Heart left ventricle (tissue), 16 donors: ENCODE data around the gene HPSE. TPM values are rescaled to one million over a fixed set of nuclear protein-coding genes. Genes with fewer than 3 reads are reported as not detected.
"Not testable (repeated sequence)": the region's sequence is repeated elsewhere in the genome, so short reads cannot be mapped to it uniquely, and the experiment has no call there.

ENCODE experiments used
- ATAC-seq, 4 donors: fragments of 200-7000 bp; cut with Tn5 transposase; one replicate each; pipeline ENCODE4 v1.9.1; 2020 to 2022; ENCODE audit warnings: moderate library complexity in 4 of 4, mild to moderate bottlenecking in 3 of 4, moderate number of reproducible peaks in 1 of 4
- DNase-seq, 5 donors: peaks; one replicate each; pipeline ENCODE4 v3.0.0-alpha.2; 2020
- H3K27ac ChIP-seq, 12 donors: fragments of 200-600 bp; sonication (generic) in 4 of 12; one replicate each; pipeline versions ENCODE4 v1.5.0 to v1.8.0; 2016 to 2022; ENCODE audit warnings: mild to moderate bottlenecking in 2 of 12
- H3K27me3 ChIP-seq, 9 donors: fragments of 200-600 bp; sonication (generic) in 2 of 9; one replicate each; pipeline versions ENCODE4 v1.5.1 to v1.8.0; 2016 to 2022; ENCODE audit warnings: mild to moderate bottlenecking in 3 of 9
- H3K36me3 ChIP-seq, 9 donors: fragments of 200-600 bp; sonication (generic) in 2 of 9; one replicate each; pipeline versions ENCODE4 v1.5.0 to v1.8.0; 2018 to 2022; ENCODE audit warnings: mild to moderate bottlenecking in 2 of 9
- H3K4me1 ChIP-seq, 12 donors: fragments of 200-600 bp; sonication (generic) in 4 of 12; one replicate each; pipeline versions ENCODE4 v1.5.0 to v1.8.0; 2016 to 2022; ENCODE audit warnings: mild to moderate bottlenecking in 3 of 12
- H3K4me3 ChIP-seq, 12 donors: fragments of 200-600 bp; sonication (generic) in 4 of 12; one replicate each; pipeline versions ENCODE4 v1.5.0 to v1.8.0; 2017 to 2022; ENCODE audit warnings: mild to moderate bottlenecking in 9 of 12, moderate library complexity in 4 of 12
- H3K9me3 ChIP-seq, 12 donors: fragments of 200-600 bp; sonication (generic) in 4 of 12; one replicate each; pipeline versions ENCODE4 v1.5.0 to v1.8.0; 2016 to 2022; ENCODE audit warnings: mild to moderate bottlenecking in 1 of 12
- CTCF ChIP-seq, 12 donors: fragments of 200-600 bp; sonication (generic) in 4 of 12; IDR thresholded peaks; one replicate each; pipeline versions ENCODE4 v1.5.0 to v1.8.0; 2018 to 2022; ENCODE audit warnings: antibody characterized with exemption in 12 of 12, mild to moderate bottlenecking in 5 of 12
- POLR2A ChIP-seq, 2 donors: fragments of 450-650 bp; IDR thresholded peaks; one replicate each; pipeline ENCODE4 v1.6.1; 2017; ENCODE audit warnings: antibody characterized with exemption in 2 of 2, mild to moderate bottlenecking in 2 of 2, moderate library complexity in 2 of 2
- WGBS, 4 donors: extraction: QIAGEN DNeasy Blood & Tissue Kit in 2 of 4; methylation state at CpG; one replicate each; pipeline versions ENCODE4 v1.1.5 to v1.1.7; 2013 to 2018; 5-methylcytosine and 5-hydroxymethylcytosine counted together
- intact Hi-C, 10 donors: fragments of 100-400 bp; cut with DNase I; formaldehyde crosslinking; loops; one replicate each; pipeline versions ENCODE4 v1.11.1 to v1.14.2; 2022
- polyA plus RNA-seq, 2 donors: library from polyadenylated mRNA; stranded (reverse); fragments of 200-250 nt; gene quantifications; one replicate each; pipeline ENCODE4 v1.2.3, GENCODE V29; 2013
- total RNA-seq, 9 donors: library from RNA; depleted of rRNA in 2 of 9; stranded (reverse); fragments of >200 nt in 2 of 9; fragmentation: NEBNext Ultra II Directional in 3 of 9; extraction: Animal tissue kit (Norgen Biotek cat#: 25700) in 3 of 9; gene quantifications; one replicate each; pipeline versions ENCODE4 v1.1.0 to v1.2.4, GENCODE V29; 2016 to 2023
- donor health status: ischemic (EF 13 %, LVEDD 7.1; RV severe dilation, severe dysfunction).
- donor health status: healthy with polysubstance abuse.
- donor health status: DM: no; HTN: yes; CAD: no.
- donor health status: DM: no; HTN: no; CAD: no.
- donor health status: ischemic (EF 25% LVEDD 6.9; RV normal size, moderate dysfunction).
- donor health status: ischemic (EF 25% LVEDD 5.7; RV mildly dilated, moderate dysfunction).
- donor health status: healthy.
- donor health status: DM: yes; HTN: yes; CAD: no.
- donor health status: ischemic (EF 35%, LVEDD 5.7; RV mildly dilated, moderate dysfunction).
- donor health status: nonischemic (EF 11% LVEDD 7.7; RV severe dilation, severe dysfunction).
- donor health status: DM: yes; HTN: yes; CAD: no.
- donor health status: PGD.
- donor health status: ischemic (EF 29% LVEDD 5.4; RV normal size, mild dysfunction).
- donor health status: nonischemic (EF 23%, LVEDD 6.1; RV moderate dilation, normal function).

Gene HPSE
- total and polyA plus RNA-seq, 11 donors, result 0.15 to 6.2 (median 0.65) TPM

- Histone ChIP-seq H3K4me3 (no peak overlapping the region), H3K27me3 (no peaks in the 10 kb centered on the region), H3K36me3 (peaks cover 0 to 18% (median 6%) of the 10 kb centered on the region in 9 donors), H3K4me1 (peaks cover 0 to 47% (median 8%) of the 10 kb centered on the region in 12 donors), H3K27ac (no peak overlapping the region), H3K9me3 (no peaks in the 10 kb centered on the region)
- DNase-seq (no peak), ATAC-seq (no peak)
- WGBS, 4 donors, result 78 to 84% (median 80%) methylated on average over 4 of the region's 4 CpGs
- intact Hi-C loops, result loop anchor here in 1 of 10 donors (10.0 kb wide), 2 partner anchors 173 to 387 kb away; partner anchors contain the start of genes HELQ, MRPS18C and SEC31A
- TF ChIP-seq CTCF (IDR thresholded peaks at IDR 0.05), result no peak
- no peak for TF ChIP-seq POLR2A (IDR thresholded peaks at IDR 0.05)
Observed at GRCh38 chr4:83281307-83281706, 53.3 kb downstream of the HPSE start.

- no peaks in the 10 kb centered on the region for H3K27me3 ChIP-seq
- peaks cover 0 to 13% (median 0%) of the 10 kb centered on the region in 12 donors for H3K4me1 ChIP-seq
- 86 to 92% (median 88%) methylated on average over 3 of the region's 3 CpGs for WGBS, 4 donors
- no peak for ATAC-seq
- no peak overlapping the region for H3K27ac ChIP-seq
- H3K4me3 ChIP-seq, result no peak overlapping the region
- H3K9me3 ChIP-seq, result no peaks in the 10 kb centered on the region
- no peak for DNase-seq
- H3K36me3 ChIP-seq, result peaks cover 0 to 40% (median 21%) of the 10 kb centered on the region in 9 donors
- no peak for TF ChIP-seq CTCF (IDR thresholded peaks at IDR 0.05)
- TF ChIP-seq POLR2A (IDR thresholded peaks at IDR 0.05), result no peak
- intact Hi-C loops, result no loop called here
Observed at GRCh38 chr4:83276299-83277040, 58.2 kb downstream of the HPSE start.

GRCh38 chr4:83273926-83274325 is 60.7 kb downstream of the HPSE start:
- ATAC-seq, H3K27ac ChIP-seq, H3K4me1 ChIP-seq, H3K27me3 ChIP-seq, DNase-seq, H3K9me3 ChIP-seq, H3K4me3 ChIP-seq, intact Hi-C loops: not testable (repeated sequence)
- H3K36me3 ChIP-seq, result peaks cover 0 to 64% (median 46%) of the 10 kb centered on the region in 9 donors
- 86 to 98% (median 97%) methylated on average over 3 of the region's 3 CpGs for whole genome bisulfite sequencing, 4 donors

GRCh38 chr4:83272900-83273299 is 61.7 kb downstream of the HPSE start:
- Histone ChIP-seq H3K27me3 (no peaks in the 10 kb centered on the region), H3K4me3 (no peak overlapping the region), H3K9me3 (no peaks in the 10 kb centered on the region), H3K36me3 (peaks cover 0 to 63% (median 47%) of the 10 kb centered on the region in 9 donors), H3K27ac (no peak overlapping the region), H3K4me1 (peaks cover 0 to 6% (median 0%) of the 10 kb centered on the region in 12 donors)
- intact Hi-C loops, result no loop called here
- TF ChIP-seq CTCF (IDR thresholded peaks at IDR 0.05), result no peak
- TF ChIP-seq POLR2A (IDR thresholded peaks at IDR 0.05), result no peak
- ATAC-seq, result no peak
- 93 to 97% (median 96%) methylated on average over 5 of the region's 5 CpGs for WGBS, 4 donors
- no peak for DNase-seq
